Measurements from ENCODE around the gene HTR3A.

Gene HTR3A

GRCh38 chr11:113994077-113994954 lies 19.4 kb downstream of the HTR3A start:
- H3K9ac ChIP-seq (ENCODE audit: insufficient read length) = no peak overlapping the region
- no peak overlapping the region for H3K4me3 ChIP-seq
- H3K36me3 ChIP-seq (ENCODE audit: insufficient read depth, low read length) = no peaks in the 10 kb centered on the region
- H3K9me3 ChIP-seq (ENCODE audit: low read depth, low read length) = no peaks in the 10 kb centered on the region
- H3K27ac ChIP-seq = no peak overlapping the region
- TF ChIP-seq FOXP2 (optimal IDR thresholded peaks at IDR 0.05; ENCODE audit: control extremely low read depth, extremely low read length, insufficient read depth) (no peak), EZH2 (IDR thresholded peaks at IDR 0.05) (no peak), POLR2AphosphoS5 (IDR thresholded peaks at IDR 0.05; ENCODE audit: borderline replicate concordance, low read depth, low read length) (no peak)
- DNase-seq (ENCODE audit: low read depth, low spot score) = no peak

- TF ChIP-seq POLR2AphosphoS5 (IDR thresholded peaks at IDR 0.05; ENCODE audit: borderline replicate concordance, low read depth, low read length) (no peak), FOXP2 (optimal IDR thresholded peaks at IDR 0.05; ENCODE audit: control extremely low read depth, extremely low read length, insufficient read depth) (no peak), EZH2 (IDR thresholded peaks at IDR 0.05) (no peak)
- Histone ChIP-seq H3K9ac (ENCODE audit: insufficient read length) (no peak overlapping the region), H3K27ac (no peak overlapping the region), H3K36me3 (ENCODE audit: insufficient read depth, low read length) (no peaks in the 10 kb centered on the region), H3K4me3 (no peak overlapping the region), H3K9me3 (ENCODE audit: low read depth, low read length) (no peaks in the 10 kb centered on the region)
- DNase-seq (ENCODE audit: low read depth, low spot score) = no peak
Observed at GRCh38 chr11:113997473-113997872, 22.6 kb downstream of the HTR3A start.

- TF ChIP-seq POLR2AphosphoS5 (IDR thresholded peaks at IDR 0.05; ENCODE audit: borderline replicate concordance, low read depth, low read length) = no peak
- no peak for TF ChIP-seq EZH2 (IDR thresholded peaks at IDR 0.05)
- no peak for TF ChIP-seq FOXP2 (optimal IDR thresholded peaks at IDR 0.05; ENCODE audit: control extremely low read depth, extremely low read length, insufficient read depth)
- H3K27ac ChIP-seq = no peak overlapping the region
- H3K9ac ChIP-seq (ENCODE audit: insufficient read length) = no peak overlapping the region
- H3K36me3 ChIP-seq (ENCODE audit: insufficient read depth, low read length) = no peaks in the 10 kb centered on the region
- H3K4me3 ChIP-seq = no peak overlapping the region
- H3K9me3 ChIP-seq (ENCODE audit: low read depth, low read length) = no peaks in the 10 kb centered on the region
- no peak for DNase-seq (ENCODE audit: low read depth, low spot score)
Observed at GRCh38 chr11:113998574-113998973, 23.7 kb downstream of the HTR3A start.

GRCh38 chr11:114000526-114000925 lies 25.6 kb downstream of the HTR3A start:
- DNase-seq (ENCODE audit: low read depth, low spot score) = no peak
- no peak overlapping the region for H3K4me3 ChIP-seq
- H3K9ac ChIP-seq (ENCODE audit: insufficient read length) = no peak overlapping the region
- TF ChIP-seq FOXP2 (optimal IDR thresholded peaks at IDR 0.05; ENCODE audit: control extremely low read depth, extremely low read length, insufficient read depth) (no peak), EZH2 (IDR thresholded peaks at IDR 0.05) (no peak), POLR2AphosphoS5 (IDR thresholded peaks at IDR 0.05; ENCODE audit: borderline replicate concordance, low read depth, low read length) (no peak)
- H3K36me3 ChIP-seq (ENCODE audit: insufficient read depth, low read length) = no peaks in the 10 kb centered on the region
- no peaks in the 10 kb centered on the region for H3K9me3 ChIP-seq (ENCODE audit: low read depth, low read length)
- H3K27ac ChIP-seq = no peak overlapping the region

- H3K9ac ChIP-seq (ENCODE audit: insufficient read length) = no peak overlapping the region
- no peaks in the 10 kb centered on the region for H3K9me3 ChIP-seq (ENCODE audit: low read depth, low read length)
- no peak overlapping the region for H3K4me3 ChIP-seq
- no peak overlapping the region for H3K27ac ChIP-seq
- DNase-seq (ENCODE audit: low read depth, low spot score) = no peak
- no peaks in the 10 kb centered on the region for H3K36me3 ChIP-seq (ENCODE audit: insufficient read depth, low read length)
- TF ChIP-seq EZH2 (IDR thresholded peaks at IDR 0.05) (no peak), POLR2AphosphoS5 (IDR thresholded peaks at IDR 0.05; ENCODE audit: borderline replicate concordance, low read depth, low read length) (no peak), FOXP2 (optimal IDR thresholded peaks at IDR 0.05; ENCODE audit: control extremely low read depth, extremely low read length, insufficient read depth) (no peak)
Observed at GRCh38 chr11:114001416-114001815, 26.5 kb downstream of the HTR3A start.

- no peaks in the 10 kb centered on the region for H3K9me3 ChIP-seq (ENCODE audit: low read depth, low read length)
- H3K9ac ChIP-seq (ENCODE audit: insufficient read length) = no peak overlapping the region
- H3K27ac ChIP-seq = no peak overlapping the region
- TF ChIP-seq POLR2AphosphoS5 (IDR thresholded peaks at IDR 0.05; ENCODE audit: borderline replicate concordance, low read depth, low read length) (no peak), EZH2 (IDR thresholded peaks at IDR 0.05) (no peak), FOXP2 (optimal IDR thresholded peaks at IDR 0.05; ENCODE audit: control extremely low read depth, extremely low read length, insufficient read depth) (no peak)
- DNase-seq (ENCODE audit: low read depth, low spot score) = no peak
- no peaks in the 10 kb centered on the region for H3K36me3 ChIP-seq (ENCODE audit: insufficient read depth, low read length)
- no peak overlapping the region for H3K4me3 ChIP-seq
Observed at GRCh38 chr11:114008331-114008730, 33.4 kb downstream of the HTR3A start.

- no peak for DNase-seq (ENCODE audit: low read depth, low spot score)
- no peaks in the 10 kb centered on the region for H3K9me3 ChIP-seq (ENCODE audit: low read depth, low read length)
- H3K4me3 ChIP-seq = no peak overlapping the region
- no peak for TF ChIP-seq POLR2AphosphoS5 (IDR thresholded peaks at IDR 0.05; ENCODE audit: borderline replicate concordance, low read depth, low read length)
- no peak for TF ChIP-seq FOXP2 (optimal IDR thresholded peaks at IDR 0.05; ENCODE audit: control extremely low read depth, extremely low read length, insufficient read depth)
- no peak for TF ChIP-seq EZH2 (IDR thresholded peaks at IDR 0.05)
- no peak overlapping the region for H3K27ac ChIP-seq
- no peaks in the 10 kb centered on the region for H3K36me3 ChIP-seq (ENCODE audit: insufficient read depth, low read length)
- no peak overlapping the region for H3K9ac ChIP-seq (ENCODE audit: insufficient read length)
Observed at GRCh38 chr11:114010931-114011330, 36.0 kb downstream of the HTR3A start.

GRCh38 chr11:114011443-114011842 lies 36.5 kb downstream of the HTR3A start:
- Histone ChIP-seq H3K27ac (no peak overlapping the region), H3K9me3 (ENCODE audit: low read depth, low read length) (no peaks in the 10 kb centered on the region), H3K9ac (ENCODE audit: insufficient read length) (no peak overlapping the region), H3K36me3 (ENCODE audit: insufficient read depth, low read length) (no peaks in the 10 kb centered on the region), H3K4me3 (no peak overlapping the region)
- TF ChIP-seq EZH2 (IDR thresholded peaks at IDR 0.05) = no peak
- DNase-seq (ENCODE audit: low read depth, low spot score) = no peak

- H3K9ac ChIP-seq (ENCODE audit: insufficient read length) = no peak overlapping the region
- TF ChIP-seq EZH2 (IDR thresholded peaks at IDR 0.05) (no peak), FOXP2 (optimal IDR thresholded peaks at IDR 0.05; ENCODE audit: control extremely low read depth, extremely low read length, insufficient read depth) (no peak), POLR2AphosphoS5 (IDR thresholded peaks at IDR 0.05; ENCODE audit: borderline replicate concordance, low read depth, low read length) (no peak)
- H3K36me3 ChIP-seq (ENCODE audit: insufficient read depth, low read length) = no peaks in the 10 kb centered on the region
- H3K27ac ChIP-seq = no peak overlapping the region
- no peak overlapping the region for H3K4me3 ChIP-seq
- H3K9me3 ChIP-seq (ENCODE audit: low read depth, low read length) = no peaks in the 10 kb centered on the region
- DNase-seq (ENCODE audit: low read depth, low spot score) = no peak
Observed at GRCh38 chr11:114015117-114015516, 40.2 kb downstream of the HTR3A start.
